IMR-90 (cell line): Measurements from ENCODE around the gene NRL. TPM values are rescaled to one million over a fixed set of nuclear protein-coding genes. Genes with fewer than 3 reads are reported as not detected.

Experiments
- ATAC-seq: fragments of 200-7000 bp; cut with Tn5 transposase; 2 replicates; pipeline ENCODE4 v1.9.1; 2020; ENCODE audit warnings: low read depth, mild to moderate bottlenecking, moderate library complexity
- BruUV-seq: library from RNA; stranded (reverse); fragments of 400-500 nt; replicated peaks from 2 replicates; lab custom pipeline; 2021; lab: Mats Ljungman, UMichigan
- CTCF ChIA-PET: fragments of 300-600 bp; formaldehyde crosslinking; extraction: SDS; loops from one replicate; lab custom pipeline; 2021; ENCODE audit warnings: antibody characterized with exemption; lab: Yijun Ruan, JAX
- POLR2A ChIA-PET: fragments of 300-600 bp; sonication (Branson Sonifier 250); formaldehyde crosslinking; loops from one replicate; lab custom pipeline; 2022; ENCODE audit warnings: antibody characterized with exemption; ENCODE audit not compliant: unreplicated experiment; lab: Charles Lee
- DNase-seq: peaks from one replicate; pipeline ENCODE4 v3.0.0; 2013
- H2AFZ ChIP-seq: replicated peaks from 2 replicates; pipeline ENCODE3; 2013; ENCODE audit warnings: low read length, mild to moderate bottlenecking; ENCODE audit not compliant: poor library complexity
- H2AK5ac ChIP-seq: 2 replicates; pipeline ENCODE4 v1.6.1; 2013; ENCODE audit warnings: low read depth, low read length, inconsistent platforms
- H2AK9ac ChIP-seq: replicated peaks from 2 replicates; pipeline ENCODE3; 2013; ENCODE audit warnings: mild to moderate bottlenecking, low read depth, low read length, moderate library complexity; ENCODE audit not compliant: poor library complexity
- H2BK120ac ChIP-seq: 2 replicates; pipeline ENCODE4 v1.6.1; 2013; ENCODE audit warnings: low read depth, low read length, inconsistent platforms
- H2BK15ac ChIP-seq: 3 replicates; pipeline ENCODE4 v1.6.1; 2013; ENCODE audit warnings: low read depth, low read length, inconsistent platforms
- H2BK20ac ChIP-seq: 2 replicates; pipeline ENCODE4 v1.6.1; 2013; ENCODE audit warnings: low read depth, mild to moderate bottlenecking, inconsistent platforms, low read length, moderate library complexity
- H2BK5ac ChIP-seq: 2 replicates; pipeline ENCODE4 v1.6.1; 2013; ENCODE audit warnings: mild to moderate bottlenecking, low read depth, low read length, inconsistent platforms; ENCODE audit not compliant: poor library complexity, severe bottlenecking
- H3K14ac ChIP-seq: replicated peaks from 2 replicates; pipeline ENCODE4 v1.6.1; 2013; ENCODE audit warnings: low read depth, low read length, inconsistent platforms
- H3K18ac ChIP-seq: 2 replicates; pipeline ENCODE4 v1.6.1; 2013; ENCODE audit warnings: low read depth, low read length, control low read depth
- H3K23ac ChIP-seq: 2 replicates; pipeline ENCODE4 v1.6.1; 2013; ENCODE audit warnings: low read depth, low read length, inconsistent platforms
- H3K27ac ChIP-seq: 2 replicates; pipeline ENCODE4 v1.5.1; 2013; ENCODE audit warnings: mild to moderate bottlenecking, control low read depth, low read length; ENCODE audit not compliant: insufficient read depth
- H3K27me3 ChIP-seq: 2 replicates; pipeline ENCODE4 v1.6.1; 2013; ENCODE audit warnings: low read length; ENCODE audit not compliant: control insufficient read depth, insufficient read depth
- H3K36me3 ChIP-seq: 2 replicates; pipeline ENCODE4 v1.6.1; 2013; ENCODE audit warnings: low read length, mixed read lengths; ENCODE audit not compliant: control insufficient read depth, insufficient read depth
- H3K4ac ChIP-seq: 2 replicates; pipeline ENCODE4 v1.6.1; 2013; ENCODE audit warnings: low read depth, low read length, inconsistent platforms
- H3K4me1 ChIP-seq: 2 replicates; pipeline ENCODE4 v1.6.1; 2013; ENCODE audit warnings: low read length, mixed read lengths; ENCODE audit not compliant: control insufficient read depth, insufficient read depth
- H3K4me2 ChIP-seq: 2 replicates; pipeline ENCODE4 v1.6.1; 2013; ENCODE audit warnings: low read depth, mild to moderate bottlenecking, control low read depth, low read length, moderate library complexity
- H3K4me3 ChIP-seq: 2 replicates; pipeline ENCODE4 v1.5.1; 2013; ENCODE audit warnings: low read depth, mild to moderate bottlenecking, control low read depth, low read length, moderate library complexity; ENCODE audit not compliant: insufficient read depth
- H3K56ac ChIP-seq: 2 replicates; pipeline ENCODE4 v1.6.1; 2013; ENCODE audit warnings: low read length, inconsistent platforms; ENCODE audit not compliant: insufficient read depth; ENCODE audit errors: extremely low read depth
- H3K79me1 ChIP-seq, 2 experiments: 2 replicates each; pipeline ENCODE4 v1.6.1; 2013; ENCODE audit warnings: low read length in 2 of 2, inconsistent platforms in 1 of 2, low read depth in 1 of 2
- H3K9ac ChIP-seq: 2 replicates; pipeline ENCODE4 v1.6.1; 2013; ENCODE audit warnings: low read depth, low read length, control low read depth
- H3K9me1 ChIP-seq: 2 replicates; pipeline ENCODE4 v1.6.1; 2013; ENCODE audit warnings: low read length, inconsistent platforms; ENCODE audit not compliant: insufficient read depth
- H3K9me3 ChIP-seq: 2 replicates; pipeline ENCODE4 v1.6.1; 2013; ENCODE audit warnings: low read length; ENCODE audit not compliant: control insufficient read depth, insufficient read depth
- H4K20me1 ChIP-seq: 2 replicates; pipeline ENCODE4 v1.6.1; 2013; ENCODE audit warnings: low read length, inconsistent platforms; ENCODE audit not compliant: insufficient read depth
- H4K5ac ChIP-seq: 2 replicates; pipeline ENCODE4 v1.6.1; 2013; ENCODE audit warnings: mild to moderate bottlenecking, low read depth, low read length, control low read depth
- H4K8ac ChIP-seq, 2 experiments: 2 replicates each; pipeline ENCODE4 v1.6.1; 2013; ENCODE audit warnings: low read depth in 2 of 2, low read length in 2 of 2, control low read depth in 1 of 2, inconsistent platforms in 1 of 2
- H4K91ac ChIP-seq: 2 replicates; pipeline ENCODE4 v1.6.1; 2013; ENCODE audit warnings: low read depth, low read length, inconsistent platforms; ENCODE audit not compliant: insufficient read depth
- BHLHE40 ChIP-seq: fragments of 150-350 bp; IDR thresholded peaks from 2 replicates; pipeline ENCODE4 v1.6.1; 2016; ENCODE audit warnings: mild to moderate bottlenecking, low read depth, low read length
- CEBPB ChIP-seq: IDR thresholded peaks from 2 replicates; pipeline ENCODE4 v1.6.1; 2012; ENCODE audit warnings: low read depth, low read length, improper control_type of control experiment
- CHD1 ChIP-seq: IDR thresholded peaks from 2 replicates; pipeline ENCODE4 v1.6.1; 2012; ENCODE audit warnings: low read depth, low read length, improper control_type of control experiment
- FOS ChIP-seq: fragments of 150-350 bp; IDR thresholded peaks from 2 replicates; pipeline ENCODE4 v1.6.1; 2016; ENCODE audit warnings: low read depth, low read length
- MAFK ChIP-seq: IDR thresholded peaks from 2 replicates; pipeline ENCODE4 v1.6.1; 2012; ENCODE audit warnings: low read depth, low read length, improper control_type of control experiment
- MAZ ChIP-seq: IDR thresholded peaks from 2 replicates; pipeline ENCODE4 v1.6.1; 2012; ENCODE audit warnings: low read depth, mild to moderate bottlenecking, low read length, improper control_type of control experiment, moderate library complexity, borderline replicate concordance
- MXI1 ChIP-seq: IDR thresholded peaks from 2 replicates; pipeline ENCODE4 v1.6.1; 2012; ENCODE audit warnings: low read depth, mild to moderate bottlenecking, low read length, moderate library complexity, borderline replicate concordance
- NFE2L2 ChIP-seq: fragments of 150-350 bp; IDR thresholded peaks from 2 replicates; pipeline ENCODE4 v1.6.1; 2016; ENCODE audit warnings: low read depth, mild to moderate bottlenecking, low read length
- POLR2A ChIP-seq: IDR thresholded peaks from 2 replicates; pipeline ENCODE4 v1.6.1; 2012; ENCODE audit warnings: mild to moderate bottlenecking, low read depth, low read length
- RAD21 ChIP-seq: IDR thresholded peaks from 2 replicates; pipeline ENCODE4 v1.6.1; 2012; ENCODE audit warnings: low read length, improper control_type of control experiment
- RCOR1 ChIP-seq: IDR thresholded peaks from 2 replicates; pipeline ENCODE4 v1.6.1; 2012; ENCODE audit warnings: mild to moderate bottlenecking, low read length, improper control_type of control experiment; ENCODE audit not compliant: insufficient replicate concordance
- RFX5 ChIP-seq: IDR thresholded peaks from 2 replicates; pipeline ENCODE4 v1.8.0; 2012; ENCODE audit warnings: low read depth, mild to moderate bottlenecking, low read length, moderate library complexity
- SMC3 ChIP-seq: fragments of 150-350 bp; IDR thresholded peaks from 2 replicates; pipeline ENCODE4 v1.6.1; 2016; ENCODE audit warnings: low read depth, mild to moderate bottlenecking, antibody characterized with exemption, low read length, moderate library complexity
- WGBS, 2 experiments: methylation state at CpG; one replicate each; pipeline versions ENCODE4 v1.1.5 to v1.1.7; 2013; ENCODE audit warnings: missing lambda C conversion rate in 2 of 2; ENCODE audit not compliant: insufficient read length in 1 of 2; ENCODE audit errors: extremely low coverage in 2 of 2; 5-methylcytosine and 5-hydroxymethylcytosine counted together
- dilution Hi-C: fragments of 300-500 bp; cut with HindIII; formaldehyde crosslinking; loops from one replicate; pipeline ENCODE4 v1.14.3; 2018; ENCODE audit warnings: low sequenced_read_pairs; ENCODE audit not compliant: unreplicated experiment
- in situ Hi-C: fragments of 300-500 bp; cut with MboI; formaldehyde crosslinking; loops from 3 replicates; pipeline ENCODE4 v1.14.3; 2019; ENCODE audit warnings: low sequenced_read_pairs, inconsistent platforms, mixed read lengths
- intact Hi-C: fragments of 100-400 bp; cut with micrococcal nuclease; formaldehyde crosslinking; loops from 2 replicates; pipeline ENCODE4 v1.10.0; 2022
- polyA plus RNA-seq, 3 experiments: library from polyadenylated mRNA; depleted of rRNA; stranded (reverse); fragments of >200 nt; gene quantifications; 2 replicates each; pipeline ENCODE4 v1.2.3, GENCODE V29; 2012; ENCODE audit warnings: low replicate concordance in 1 of 3
- total RNA-seq: library from RNA; depleted of rRNA; stranded (reverse); fragments of >200 nt; gene quantifications from 2 replicates; pipeline ENCODE4 v1.2.3, GENCODE V29; 2012
- TF ChIP-seq, protein P1 (sequence below): conservative IDR thresholded peaks from 2 replicates; pipeline ENCODE4 v1.5.1; 2012; ENCODE audit warnings: mild to moderate bottlenecking, low read depth, low read length, improper control_type of control experiment
- TF ChIP-seq, protein P2 (sequence below): fragments of 150-350 bp; IDR thresholded peaks from 2 replicates; pipeline ENCODE4 v1.6.1; 2016; ENCODE audit warnings: low read depth, mild to moderate bottlenecking, low read length, moderate library complexity, borderline replicate concordance
- TF ChIP-seq, protein P3 (sequence below): fragments of 150-350 bp; IDR thresholded peaks from 2 replicates; pipeline ENCODE4 v1.6.1; 2017; ENCODE audit warnings: mild to moderate bottlenecking, antibody characterized with exemption, low read length, low read depth

Gene NRL
- total and polyA plus RNA-seq, 2 of the 4 experiments (the other 2 are of a cell fraction): 0.18 to 0.70 TPM

DNA sequence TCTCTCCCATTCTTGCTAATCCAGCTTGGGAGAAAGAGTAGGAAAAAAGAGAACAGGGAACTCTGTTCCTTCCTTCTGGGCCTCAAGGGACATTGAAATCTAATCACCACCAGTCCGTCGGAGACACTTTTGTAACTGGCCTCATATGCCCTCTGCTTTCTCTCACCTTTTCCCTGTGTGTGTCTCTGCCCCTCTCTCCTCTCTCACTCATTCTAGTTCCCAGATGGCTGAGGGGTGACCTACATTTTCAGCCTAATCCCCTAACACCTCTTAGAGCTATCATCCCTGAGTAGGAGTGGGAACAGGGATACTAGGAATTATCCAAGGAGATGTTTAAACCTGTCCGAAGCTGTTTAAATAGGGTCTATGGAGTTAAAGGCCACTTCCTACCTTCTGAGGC lies 29.5 kb downstream of the NRL start:
- BruUV-seq: no TSS peak
- Histone ChIP-seq H3K56ac (no peak overlapping the region), H4K20me1 (no peaks in the 10 kb centered on the region; the same call in 1 of the 2 replicates), H2BK120ac (no peak overlapping the region), H3K4me2 (no peak overlapping the region), H2BK5ac (no peak overlapping the region), H2AK9ac (no peak overlapping the region), H3K14ac (no peak overlapping the region), H2BK20ac (no peak overlapping the region), H4K8ac (no peak overlapping the region), H3K27me3 (peaks cover 59% of the 10 kb centered on the region), H3K9me3 (no peaks in the 10 kb centered on the region), H4K5ac (no peak overlapping the region), H3K4ac (no peak overlapping the region), H3K27ac (no peak overlapping the region), H3K9ac (no peak overlapping the region), H2AK5ac (no peak overlapping the region), H2BK15ac (no peak overlapping the region), H3K4me3 (no peak overlapping the region), H3K4me1 (peaks cover 2% of the 10 kb centered on the region; the same call in 1 of the 2 replicates), H4K91ac (no peak overlapping the region), H3K18ac (no peak overlapping the region), H2AFZ (no peak overlapping the region), H3K23ac (no peak overlapping the region), H3K9me1 (no peaks in the 10 kb centered on the region), H3K36me3 (no peaks in the 10 kb centered on the region), H3K79me1 (no peaks in the 10 kb centered on the region)
- intact Hi-C loops: no loop called here
- no CpG with 5 or more reads among the region's 3 CpGs for WGBS, 2 experiments
- ATAC-seq: no peak
- POLR2A ChIA-PET: no interaction called here
- TF ChIP-seq, protein P1, sequence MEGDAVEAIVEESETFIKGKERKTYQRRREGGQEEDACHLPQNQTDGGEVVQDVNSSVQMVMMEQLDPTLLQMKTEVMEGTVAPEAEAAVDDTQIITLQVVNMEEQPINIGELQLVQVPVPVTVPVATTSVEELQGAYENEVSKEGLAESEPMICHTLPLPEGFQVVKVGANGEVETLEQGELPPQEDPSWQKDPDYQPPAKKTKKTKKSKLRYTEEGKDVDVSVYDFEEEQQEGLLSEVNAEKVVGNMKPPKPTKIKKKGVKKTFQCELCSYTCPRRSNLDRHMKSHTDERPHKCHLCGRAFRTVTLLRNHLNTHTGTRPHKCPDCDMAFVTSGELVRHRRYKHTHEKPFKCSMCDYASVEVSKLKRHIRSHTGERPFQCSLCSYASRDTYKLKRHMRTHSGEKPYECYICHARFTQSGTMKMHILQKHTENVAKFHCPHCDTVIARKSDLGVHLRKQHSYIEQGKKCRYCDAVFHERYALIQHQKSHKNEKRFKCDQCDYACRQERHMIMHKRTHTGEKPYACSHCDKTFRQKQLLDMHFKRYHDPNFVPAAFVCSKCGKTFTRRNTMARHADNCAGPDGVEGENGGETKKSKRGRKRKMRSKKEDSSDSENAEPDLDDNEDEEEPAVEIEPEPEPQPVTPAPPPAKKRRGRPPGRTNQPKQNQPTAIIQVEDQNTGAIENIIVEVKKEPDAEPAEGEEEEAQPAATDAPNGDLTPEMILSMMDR: no peak
- no peak for TF ChIP-seq BHLHE40
- TF ChIP-seq, protein P2, sequence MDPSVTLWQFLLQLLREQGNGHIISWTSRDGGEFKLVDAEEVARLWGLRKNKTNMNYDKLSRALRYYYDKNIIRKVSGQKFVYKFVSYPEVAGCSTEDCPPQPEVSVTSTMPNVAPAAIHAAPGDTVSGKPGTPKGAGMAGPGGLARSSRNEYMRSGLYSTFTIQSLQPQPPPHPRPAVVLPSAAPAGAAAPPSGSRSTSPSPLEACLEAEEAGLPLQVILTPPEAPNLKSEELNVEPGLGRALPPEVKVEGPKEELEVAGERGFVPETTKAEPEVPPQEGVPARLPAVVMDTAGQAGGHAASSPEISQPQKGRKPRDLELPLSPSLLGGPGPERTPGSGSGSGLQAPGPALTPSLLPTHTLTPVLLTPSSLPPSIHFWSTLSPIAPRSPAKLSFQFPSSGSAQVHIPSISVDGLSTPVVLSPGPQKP: no peak
- TF ChIP-seq, protein P3, sequence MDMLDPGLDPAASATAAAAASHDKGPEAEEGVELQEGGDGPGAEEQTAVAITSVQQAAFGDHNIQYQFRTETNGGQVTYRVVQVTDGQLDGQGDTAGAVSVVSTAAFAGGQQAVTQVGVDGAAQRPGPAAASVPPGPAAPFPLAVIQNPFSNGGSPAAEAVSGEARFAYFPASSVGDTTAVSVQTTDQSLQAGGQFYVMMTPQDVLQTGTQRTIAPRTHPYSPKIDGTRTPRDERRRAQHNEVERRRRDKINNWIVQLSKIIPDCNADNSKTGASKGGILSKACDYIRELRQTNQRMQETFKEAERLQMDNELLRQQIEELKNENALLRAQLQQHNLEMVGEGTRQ: no peak
- TF ChIP-seq CEBPB: no peak
- TF ChIP-seq MAFK: no peak
- no peak for TF ChIP-seq POLR2A
- TF ChIP-seq NFE2L2: no peak
- TF ChIP-seq CHD1: no peak
- no peak for TF ChIP-seq MAZ
- no peak for TF ChIP-seq RCOR1
- no peak for TF ChIP-seq RAD21
- no peak for TF ChIP-seq MXI1
- no peak for TF ChIP-seq SMC3
- TF ChIP-seq FOS: no peak
- no peak for TF ChIP-seq RFX5
- dilution Hi-C loops: no loop called here
- CTCF ChIA-PET: interaction anchor here (0.8 to 2.0 kb wide), 3 partner anchors 24 to 27 kb away, joined by 3 to 6 read pairs (median 6); no protein-coding TSS in a partner anchor
- in situ Hi-C loops: no loop called here
- DNase-seq: no peak
